CD4-positive, alpha-beta T cell treated with Interleukin-15 for 1 hour (primary cell): Measurements from ENCODE around the gene SLC5A2.
"Not testable (repeated sequence)": the region's sequence is repeated elsewhere in the genome, so short reads cannot be mapped to it uniquely, and the experiment has no call there.

Experiments used
- DNase-seq: peaks from one replicate; pipeline ENCODE4 v3.0.0-alpha.2; 2020

Gene SLC5A2

DNA sequence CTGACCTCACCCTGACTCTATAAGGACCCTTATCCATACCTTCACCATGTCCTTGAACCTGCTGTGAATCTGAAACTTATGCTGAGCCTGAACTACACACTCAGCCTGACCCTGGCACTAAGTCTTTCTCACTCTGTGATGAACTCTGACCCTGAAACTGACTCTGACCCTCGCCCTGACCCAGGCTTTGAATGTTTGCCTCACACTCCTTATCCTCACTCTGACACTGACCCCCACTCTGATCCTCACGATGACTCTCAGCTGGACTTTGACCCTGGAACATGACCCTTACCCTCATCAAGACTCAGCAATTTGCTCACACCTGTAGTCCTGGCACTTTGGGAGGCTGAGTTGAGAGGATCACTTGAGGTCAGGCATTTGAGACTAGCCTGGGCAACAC is 49.2 kb downstream of the SLC5A2 start:
- DNase-seq = no peak

DNA sequence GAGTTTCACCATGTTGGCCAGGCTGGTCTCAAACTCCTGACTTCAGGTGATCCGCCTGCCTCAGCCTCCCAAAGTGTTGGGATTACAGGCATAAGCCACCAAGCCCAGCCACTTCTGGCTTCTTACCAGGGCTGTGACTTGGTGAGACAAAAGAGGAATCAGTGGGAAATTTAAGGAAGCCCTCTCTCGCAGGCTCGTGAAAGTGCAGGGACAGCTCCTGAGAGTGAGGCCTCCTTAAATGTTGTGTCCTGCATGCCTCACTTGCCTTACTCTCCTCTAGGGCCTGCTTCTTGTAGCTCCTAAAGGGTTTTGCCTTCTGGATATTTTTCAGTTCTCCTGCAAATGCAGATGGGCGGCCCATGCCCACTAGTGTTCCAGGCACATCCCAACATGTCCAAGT is 50.0 kb downstream of the SLC5A2 start:
- no peak for DNase-seq

DNA sequence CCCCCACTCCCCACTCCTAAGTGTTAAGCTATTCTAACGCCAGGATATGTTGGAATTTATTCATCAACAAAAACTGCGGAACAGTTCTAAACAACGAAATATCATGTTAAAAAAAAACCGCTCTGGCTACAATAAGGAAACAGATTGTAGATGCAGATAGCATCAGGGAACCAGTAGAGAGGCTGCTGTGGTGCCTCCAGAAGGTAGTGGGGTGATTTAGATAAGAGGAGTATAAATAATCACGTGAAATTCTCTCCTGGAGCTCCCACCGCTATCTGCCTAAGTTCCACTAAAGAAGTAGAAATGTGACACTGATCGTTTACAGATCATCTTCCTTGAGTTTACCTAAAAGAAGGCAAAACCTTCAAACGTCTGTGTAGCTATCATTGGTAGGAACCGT is 52.8 kb downstream of the SLC5A2 start:
- DNase-seq = no peak

DNA sequence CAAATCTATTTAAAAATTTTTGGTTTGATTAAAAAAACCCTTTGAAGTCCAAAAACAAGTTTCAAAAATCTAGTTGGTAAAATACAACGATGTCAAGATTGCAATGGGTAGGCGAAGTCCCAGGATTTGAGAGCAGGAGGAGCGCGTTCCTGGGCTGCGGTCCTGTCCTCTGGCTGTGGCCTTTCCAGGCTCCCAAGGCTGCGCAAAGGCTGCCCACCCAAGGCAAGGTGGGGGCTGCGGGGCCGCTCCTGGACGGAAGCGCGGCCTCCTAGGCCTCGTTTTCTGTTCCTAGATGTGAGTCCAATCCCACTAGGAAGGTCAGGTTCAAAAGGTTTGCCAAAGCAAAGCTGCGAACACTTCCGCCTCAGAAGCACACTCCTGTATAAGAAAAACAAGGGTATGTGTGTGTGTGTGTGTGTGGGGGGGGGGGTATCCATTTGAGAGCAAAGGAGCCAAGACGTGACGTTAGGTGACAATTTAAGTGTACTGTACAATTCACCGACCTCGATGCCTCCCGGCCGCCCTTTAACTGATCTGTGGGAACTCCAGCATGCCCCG is 54.0 kb downstream of the SLC5A2 start:
- DNase-seq = no peak

DNA sequence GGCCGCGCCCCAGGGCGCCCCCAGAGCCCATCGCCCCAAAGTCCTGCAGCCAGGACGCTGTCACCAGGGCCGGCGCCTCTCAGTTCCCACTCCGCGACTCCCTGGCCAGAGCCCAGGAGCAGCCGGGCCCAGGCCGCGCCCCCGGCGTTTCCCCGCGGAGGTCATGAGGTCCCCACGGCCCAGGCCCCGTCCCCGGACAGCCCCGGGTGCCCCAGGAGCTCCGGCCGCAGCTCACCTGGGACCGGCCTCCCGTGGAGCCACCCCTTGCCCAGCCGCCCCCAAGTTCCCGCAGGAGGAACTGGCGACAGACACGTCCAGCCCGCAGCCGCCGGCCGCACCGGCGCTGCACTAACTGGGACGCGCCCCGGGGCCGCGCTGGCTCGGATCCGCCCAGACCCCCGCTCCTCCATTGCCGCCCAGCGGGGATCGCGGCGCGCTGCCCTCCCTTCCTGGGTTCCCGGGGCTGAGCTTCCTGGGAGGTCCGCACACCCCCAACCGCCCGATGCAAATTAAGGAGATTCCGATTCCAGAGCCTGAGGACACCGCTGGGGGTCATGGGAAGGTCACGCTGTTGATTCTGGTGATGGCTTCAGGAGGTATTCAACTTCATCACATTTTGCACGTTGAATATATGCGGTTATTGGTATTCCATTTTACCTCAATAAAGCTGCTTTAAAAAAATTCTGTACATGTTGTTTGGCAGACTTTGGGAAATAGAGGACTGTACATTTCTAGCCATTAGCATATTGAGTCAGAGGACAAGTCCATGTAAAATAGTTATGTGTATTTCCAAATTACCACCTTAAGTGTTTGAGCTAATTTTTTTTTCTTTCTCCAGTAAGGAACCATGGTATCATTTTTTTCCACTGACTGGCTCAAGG is 54.7 kb downstream of the SLC5A2 start:
- no peak for DNase-seq

DNA sequence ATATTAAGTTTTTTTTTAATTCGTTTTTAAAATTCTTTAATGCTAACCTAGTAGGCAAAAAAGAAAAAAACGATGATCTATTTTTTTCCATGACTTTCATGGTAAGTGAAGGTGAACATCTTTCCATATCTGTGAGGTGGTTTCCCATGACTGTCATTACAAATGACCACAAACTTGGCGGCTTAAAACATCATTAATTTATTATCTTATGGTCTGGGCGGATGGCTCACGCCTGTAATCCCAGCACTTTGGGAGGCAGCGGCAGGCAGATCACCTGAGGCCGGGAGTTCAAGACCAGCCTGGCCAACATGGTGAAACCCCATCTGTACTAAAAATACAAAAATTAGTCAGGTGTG is 55.3 kb downstream of the SLC5A2 start:
- DNase-seq = not testable (repeated sequence)

DNA sequence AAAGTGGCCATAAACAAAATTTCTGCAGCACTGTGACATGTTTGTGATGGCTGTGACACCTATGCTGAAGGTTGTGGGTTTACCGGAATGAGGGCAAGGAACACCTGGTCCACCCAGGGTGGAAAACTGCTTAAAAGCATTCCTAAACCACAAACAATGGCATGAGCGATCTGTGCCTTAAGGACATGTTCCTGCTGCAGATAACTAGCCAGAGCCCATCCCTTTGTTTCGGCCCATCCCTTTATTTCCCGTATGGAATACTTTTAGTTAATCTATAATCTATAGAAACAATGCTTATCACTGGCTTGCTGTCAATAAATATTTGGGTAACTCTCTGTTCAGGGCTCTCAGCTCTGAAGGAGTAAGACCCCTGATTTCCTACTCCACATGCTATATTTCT is 56.8 kb downstream of the SLC5A2 start:
- not testable (repeated sequence) for DNase-seq
